Kidney tubule cell (primary cell): Measurements from ENCODE around the gene AP4M1.

Experiments used
- DNase-seq: peaks from one replicate; pipeline ENCODE4 v3.0.0-alpha.2; 2018; ENCODE audit warnings: low spot score

Gene AP4M1

DNA sequence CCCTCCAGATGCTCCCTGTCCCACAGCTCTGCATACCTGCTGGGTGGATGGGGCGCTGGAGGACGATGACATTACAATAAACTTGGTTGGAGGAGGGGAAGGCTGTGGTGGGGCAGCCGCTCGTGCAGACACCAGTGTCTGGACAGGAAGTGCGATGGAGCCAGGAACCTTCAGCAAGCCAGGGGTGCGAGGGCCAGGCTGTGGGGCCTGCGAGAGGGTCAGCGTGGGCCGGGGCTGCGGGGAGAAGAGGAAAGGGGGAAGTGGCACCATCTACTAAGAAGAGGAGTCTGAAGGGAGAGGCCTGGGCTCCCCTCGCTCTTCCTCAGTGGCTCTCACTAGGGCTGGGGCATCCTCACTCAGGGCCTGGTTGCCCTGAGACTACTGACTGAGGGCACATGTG is 6.4 kb downstream of the AP4M1 start:
- DNase-seq: no peak

DNA sequence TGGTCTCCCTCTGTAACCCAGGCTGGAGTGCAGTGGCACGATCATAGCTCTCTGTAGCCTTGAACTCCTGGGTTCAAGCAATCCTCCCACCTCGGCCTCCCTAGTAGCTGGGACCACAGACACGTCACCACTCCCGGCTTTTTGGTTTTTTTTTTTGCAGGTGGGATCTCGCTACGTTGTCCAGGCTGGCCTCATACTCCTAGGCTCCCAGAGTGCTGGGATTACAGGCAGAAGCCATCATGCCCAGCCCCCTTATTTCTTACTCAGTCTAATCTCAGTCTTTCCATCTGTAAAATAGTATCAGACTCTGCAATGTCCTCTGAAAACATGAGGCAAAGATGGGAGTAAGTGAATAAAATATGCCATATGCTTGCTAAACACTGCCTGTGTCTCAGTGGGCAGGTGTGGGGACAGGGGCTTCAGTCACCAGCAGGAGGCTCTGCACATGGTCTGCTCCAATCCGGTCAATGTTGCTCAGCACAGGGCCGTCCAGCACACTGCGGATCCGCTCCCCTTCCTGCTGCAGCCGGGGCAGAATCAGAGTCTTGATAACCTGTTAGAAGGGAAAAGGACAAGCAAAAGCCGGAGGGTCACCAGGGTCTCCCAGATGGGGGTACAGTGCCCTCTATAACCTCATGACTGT is 8.2 kb downstream of the AP4M1 start:
- no peak for DNase-seq

DNA sequence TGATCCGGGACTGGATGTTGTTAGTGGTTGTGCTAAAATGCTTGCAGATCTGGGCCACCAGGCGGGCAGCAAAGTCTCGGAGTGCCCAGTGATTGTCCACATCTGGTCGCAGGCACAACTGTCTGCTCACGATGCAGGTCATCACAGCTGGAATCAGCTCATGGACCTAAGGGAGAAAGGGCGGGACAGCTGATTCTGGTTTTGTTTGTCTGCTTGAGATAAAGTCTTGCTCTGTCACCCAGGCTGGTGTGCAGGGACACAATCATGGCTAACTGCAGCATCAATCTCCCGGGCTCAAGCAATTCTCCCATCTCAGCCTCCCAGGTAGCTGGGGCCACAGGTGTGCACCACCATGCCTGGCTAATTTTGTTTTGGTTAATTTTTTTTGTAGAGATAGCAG is 9.7 kb downstream of the AP4M1 start:
- DNase-seq: no peak

DNA sequence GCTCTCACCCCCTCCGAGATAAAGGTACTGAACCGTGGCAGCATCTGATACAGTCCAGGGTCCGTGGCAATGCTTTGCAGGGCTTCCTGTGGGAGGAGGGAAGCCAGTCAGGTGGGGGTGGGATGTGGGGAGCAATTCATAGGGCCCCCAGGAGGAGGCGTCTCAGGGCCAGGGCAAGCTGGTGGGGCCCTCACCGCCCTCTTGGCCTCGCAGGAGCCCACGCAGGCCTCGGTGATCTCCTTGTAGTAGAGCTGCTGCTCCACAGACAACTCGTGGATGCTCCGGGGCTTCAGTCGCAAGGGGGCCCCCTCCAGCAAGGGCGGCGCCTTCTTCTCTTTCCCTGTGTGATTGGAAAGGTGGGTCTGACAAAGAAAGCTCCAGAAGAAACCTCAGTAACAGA is 10.5 kb downstream of the AP4M1 start:
- no peak for DNase-seq

DNA sequence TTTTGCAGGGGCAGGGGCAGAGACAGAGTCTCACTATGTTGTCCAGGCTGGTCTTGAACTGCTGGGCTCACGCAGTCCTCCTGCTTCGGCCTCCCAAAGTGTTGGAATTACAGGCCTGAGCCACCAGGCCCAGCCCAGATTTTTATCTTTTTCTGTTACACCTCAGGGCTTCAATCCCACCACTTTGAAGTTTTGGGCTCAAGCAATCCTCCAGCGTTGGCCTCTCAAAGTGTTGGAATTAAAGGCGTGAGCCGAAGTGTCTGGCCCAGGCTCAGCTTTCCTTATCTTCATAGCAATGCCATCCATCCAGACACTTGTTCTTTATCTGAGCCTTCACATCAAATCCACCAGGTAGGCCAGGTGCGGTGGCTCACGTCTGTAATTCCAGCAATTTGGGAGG is 13.6 kb downstream of the AP4M1 start:
- no peak for DNase-seq

GRCh38 chr7:100118388-100119071 is 17.1 kb downstream of the AP4M1 start:
- no peak for DNase-seq

- DNase-seq: peak; percentile 95
Measured at GRCh38 chr7:100119072-100119969, 17.9 kb downstream of the AP4M1 start, which contains the start of the genes CNPY4 and TAF6. Gene CNPY4, plus strand, starts transcription at chr7:100119634. Its CDS starts 111 bp downstream, at chr7:100119745. Gene TAF6, minus strand, starts transcription at chr7:100119358. Its CDS starts 5,149 bp downstream, at chr7:100114209.

DNA sequence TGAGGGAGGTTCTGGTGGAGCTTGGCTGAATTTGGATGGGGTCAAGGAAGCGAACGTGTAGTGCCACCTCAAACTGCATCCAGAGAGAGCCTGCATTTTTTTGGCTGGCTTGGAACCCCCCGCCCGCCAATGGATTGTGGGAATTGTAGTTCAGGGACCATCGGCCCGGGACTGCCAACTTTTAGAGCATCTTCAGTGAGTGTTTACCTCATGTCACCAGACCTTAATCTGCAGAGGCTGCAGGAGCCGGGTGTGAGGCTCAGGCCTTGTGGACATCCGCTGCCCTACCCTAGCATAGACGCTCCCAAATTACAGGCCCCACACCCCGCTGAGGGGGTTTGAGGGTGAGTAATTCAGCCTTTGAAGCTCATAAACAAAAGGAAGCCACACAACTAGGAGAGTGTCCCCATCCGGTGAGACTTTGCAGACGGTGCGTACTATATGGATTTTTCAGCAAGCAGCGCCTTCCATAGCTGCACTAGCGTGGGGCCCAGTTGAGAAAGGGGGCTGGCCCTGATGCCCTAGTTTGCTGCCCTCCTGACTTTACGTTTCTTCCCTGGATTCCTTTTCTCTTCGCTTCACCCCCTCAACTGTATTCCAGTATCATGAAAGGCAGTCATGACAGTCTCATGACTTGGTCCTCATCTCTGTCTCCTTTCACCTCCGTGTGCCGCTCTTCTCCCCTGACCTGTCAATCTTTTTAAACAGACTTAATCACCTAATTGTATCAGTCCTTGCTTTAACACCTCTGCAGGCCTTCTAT is 18.7 kb downstream of the AP4M1 start:
- DNase-seq: peak; percentile 51

DNA sequence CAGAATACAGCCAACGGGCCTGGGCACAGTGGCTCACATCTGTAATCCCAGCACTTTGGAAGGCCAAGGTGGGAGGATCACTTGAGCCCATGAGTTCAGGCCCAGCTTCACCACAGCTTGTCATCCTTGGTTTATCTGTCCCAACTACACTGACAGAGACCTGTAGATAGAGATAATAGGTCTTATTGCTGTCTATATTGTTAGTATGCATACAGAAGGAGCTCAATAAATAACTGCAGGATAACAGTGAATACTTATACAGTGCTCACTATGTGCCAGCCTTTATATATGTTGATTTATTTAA is 19.2 kb downstream of the AP4M1 start:
- DNase-seq: no peak

DNA sequence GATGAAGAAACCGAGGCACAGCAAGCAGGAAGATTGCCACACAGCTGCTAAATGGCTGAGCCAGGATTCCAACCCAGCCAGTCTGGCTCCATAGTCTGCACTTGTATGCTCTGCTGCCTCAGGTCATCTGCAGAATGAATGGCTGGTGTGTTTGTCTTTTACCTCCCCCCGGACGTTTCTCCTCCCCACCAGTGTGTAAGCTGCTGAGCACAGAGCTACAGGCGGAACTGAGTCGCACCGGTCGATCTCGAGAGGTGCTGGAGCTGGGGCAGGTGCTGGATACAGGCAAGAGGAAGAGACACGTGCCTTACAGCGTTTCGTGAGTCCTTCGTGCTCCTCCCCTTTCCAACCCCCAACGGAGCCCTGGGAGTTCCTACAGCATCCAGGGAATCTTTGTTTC is 20.6 kb downstream of the AP4M1 start:
- peak; percentile 28 for DNase-seq

DNA sequence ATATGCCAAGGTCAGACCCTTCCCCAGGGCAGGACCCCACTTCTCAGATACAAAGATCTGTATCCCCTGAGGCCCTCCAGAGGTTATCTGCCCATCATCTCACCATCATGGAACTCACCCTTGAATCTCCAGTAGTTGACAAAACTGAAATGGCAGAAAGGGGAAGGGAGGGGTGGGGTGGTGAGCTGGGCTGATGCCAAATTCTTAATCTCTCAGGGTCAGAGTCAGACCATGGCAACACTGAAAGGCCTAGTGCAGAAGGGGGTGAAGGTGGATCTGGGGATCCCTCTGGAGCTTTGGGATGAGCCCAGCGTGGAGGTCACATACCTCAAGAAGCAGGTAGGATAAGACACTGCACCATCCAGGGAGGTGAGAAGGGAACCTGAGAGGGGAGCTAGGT is 21.1 kb downstream of the AP4M1 start:
- no peak for DNase-seq

GRCh38 chr7:100124301-100125230 is 23.1 kb downstream of the AP4M1 start:
- no peak for DNase-seq

GRCh38 chr7:100126239-100126930 is 24.9 kb downstream of the AP4M1 start:
- DNase-seq: no peak

GRCh38 chr7:100126931-100127865 is 25.8 kb downstream of the AP4M1 start, which contains the start of gene MBLAC1:
Gene MBLAC1, plus strand, starts transcription at chr7:100126967. Its CDS starts 429 bp downstream, at chr7:100127396.
- peak; percentile 88 for DNase-seq

DNA sequence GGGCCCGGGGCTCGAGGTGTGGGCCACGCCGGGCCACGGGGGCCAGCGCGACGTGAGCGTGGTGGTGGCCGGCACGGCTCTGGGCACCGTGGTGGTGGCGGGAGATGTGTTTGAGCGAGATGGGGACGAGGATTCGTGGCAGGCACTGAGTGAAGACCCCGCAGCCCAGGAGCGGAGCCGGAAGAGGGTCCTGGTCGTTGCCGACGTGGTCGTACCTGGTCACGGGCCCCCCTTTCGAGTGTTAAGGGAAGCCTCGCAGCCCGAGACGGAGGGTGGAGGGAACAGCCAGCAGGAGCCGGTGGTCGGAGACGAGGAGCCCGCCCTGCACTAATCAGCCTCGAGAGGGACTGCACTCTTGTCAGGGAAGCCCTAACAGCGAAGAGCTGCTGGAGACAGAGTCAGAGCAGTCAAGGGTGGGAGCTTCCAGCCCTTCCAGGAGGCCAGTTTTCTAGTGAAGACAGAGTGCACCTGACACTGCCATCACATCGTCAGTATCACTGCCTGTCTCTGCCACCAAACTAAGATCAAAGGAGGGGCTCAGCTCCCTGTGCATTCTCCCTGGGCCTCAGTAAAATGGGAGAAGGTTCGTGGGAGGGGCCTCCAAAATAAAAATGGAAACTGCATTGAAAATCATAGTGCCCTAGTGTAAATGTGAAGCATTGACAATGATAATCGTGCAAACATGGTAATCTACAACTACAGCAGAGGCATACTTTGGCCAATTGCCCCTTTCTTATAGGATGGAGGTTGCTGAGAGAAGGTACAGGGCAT is 26.6 kb downstream of the AP4M1 start:
- DNase-seq: peak; percentile 19

- DNase-seq: no peak
Measured at GRCh38 chr7:100128637-100128963, 27.2 kb downstream of the AP4M1 start.

DNA sequence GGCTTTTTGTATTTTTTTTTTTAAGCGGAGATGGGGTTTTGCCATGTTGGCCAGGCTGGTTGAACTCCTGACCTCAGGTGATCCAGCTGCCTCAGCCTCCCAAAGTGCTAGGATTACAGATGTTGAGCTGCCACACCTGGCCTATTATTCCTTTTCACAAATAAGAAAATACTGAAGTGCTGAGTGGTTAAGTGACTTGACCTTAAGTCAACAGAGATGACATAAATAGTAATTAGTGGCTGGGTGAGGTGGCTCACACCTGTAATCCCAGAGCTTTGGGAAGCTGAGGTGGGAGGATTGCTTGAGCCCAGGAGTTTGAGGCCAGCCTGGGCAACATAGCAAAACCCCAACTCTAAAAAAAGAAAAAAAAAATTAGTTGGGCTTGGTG is 28.8 kb downstream of the AP4M1 start:
- DNase-seq: peak; percentile 38

- peak; percentile 52 for DNase-seq
Measured at GRCh38 chr7:100130608-100131453, 29.4 kb downstream of the AP4M1 start.
